Measurements from ENCODE around the gene MGAT4A.

- TF ChIP-seq, protein P1, sequence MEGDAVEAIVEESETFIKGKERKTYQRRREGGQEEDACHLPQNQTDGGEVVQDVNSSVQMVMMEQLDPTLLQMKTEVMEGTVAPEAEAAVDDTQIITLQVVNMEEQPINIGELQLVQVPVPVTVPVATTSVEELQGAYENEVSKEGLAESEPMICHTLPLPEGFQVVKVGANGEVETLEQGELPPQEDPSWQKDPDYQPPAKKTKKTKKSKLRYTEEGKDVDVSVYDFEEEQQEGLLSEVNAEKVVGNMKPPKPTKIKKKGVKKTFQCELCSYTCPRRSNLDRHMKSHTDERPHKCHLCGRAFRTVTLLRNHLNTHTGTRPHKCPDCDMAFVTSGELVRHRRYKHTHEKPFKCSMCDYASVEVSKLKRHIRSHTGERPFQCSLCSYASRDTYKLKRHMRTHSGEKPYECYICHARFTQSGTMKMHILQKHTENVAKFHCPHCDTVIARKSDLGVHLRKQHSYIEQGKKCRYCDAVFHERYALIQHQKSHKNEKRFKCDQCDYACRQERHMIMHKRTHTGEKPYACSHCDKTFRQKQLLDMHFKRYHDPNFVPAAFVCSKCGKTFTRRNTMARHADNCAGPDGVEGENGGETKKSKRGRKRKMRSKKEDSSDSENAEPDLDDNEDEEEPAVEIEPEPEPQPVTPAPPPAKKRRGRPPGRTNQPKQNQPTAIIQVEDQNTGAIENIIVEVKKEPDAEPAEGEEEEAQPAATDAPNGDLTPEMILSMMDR (IDR thresholded peaks at IDR 0.05) = no peak
- no peak for TF ChIP-seq EP300 (IDR thresholded peaks at IDR 0.05)
Observed at GRCh38 chr2:98702127-98702802, 28.7 kb downstream of the MGAT4A start.

Measured in suprapubic skin (tissue), 3 donors.